ENCODE measurements around the gene BEGAIN.

BEGAIN gene

DNA sequence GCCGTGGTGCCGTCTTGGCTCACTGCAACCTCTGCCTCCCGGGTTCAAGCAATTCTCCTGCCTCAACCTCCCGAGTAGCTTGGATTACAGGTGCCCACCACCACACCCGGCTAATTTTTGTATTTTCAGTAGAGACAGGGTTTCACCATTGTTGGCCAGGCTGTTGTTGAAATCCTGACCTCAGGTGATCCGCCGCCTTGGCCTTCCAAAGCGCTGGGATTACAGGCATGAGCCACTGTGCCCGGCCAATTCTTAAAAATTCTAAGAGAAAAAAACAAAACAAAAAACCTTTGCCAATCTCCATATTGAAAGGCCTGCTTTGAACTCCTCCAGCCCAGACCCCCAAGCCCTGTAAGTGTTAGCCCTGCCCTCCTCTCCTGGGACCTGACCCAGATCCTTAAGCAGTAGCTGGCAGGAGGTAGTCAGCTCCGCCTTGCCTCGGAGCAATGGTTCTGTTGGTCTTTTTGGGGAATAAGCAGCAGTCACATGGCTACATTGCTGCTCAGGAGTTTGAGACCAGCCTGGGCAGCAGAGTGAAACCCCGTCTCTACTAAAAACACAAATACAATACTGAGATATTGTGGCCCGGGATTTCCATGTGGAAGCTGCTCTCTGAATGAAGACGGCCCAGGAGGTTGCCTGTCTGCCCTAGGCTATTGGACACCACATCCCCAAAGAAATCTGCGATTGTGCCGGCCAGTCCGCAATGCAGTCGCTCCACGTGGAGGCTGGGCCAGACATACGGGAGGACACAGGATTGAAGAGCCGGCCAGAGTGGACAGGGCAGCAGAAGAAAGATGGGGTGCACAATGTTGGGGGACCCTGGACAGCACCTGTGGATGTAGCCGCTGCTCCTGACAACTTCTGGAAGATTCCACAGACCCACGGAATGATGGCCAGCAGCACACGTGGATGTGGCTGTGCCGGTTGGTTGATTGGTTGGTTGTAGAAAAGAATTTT lies 28.8 kb upstream of the BEGAIN start:
- DNase-seq (ENCODE audit: low spot score), result no peak

DNA sequence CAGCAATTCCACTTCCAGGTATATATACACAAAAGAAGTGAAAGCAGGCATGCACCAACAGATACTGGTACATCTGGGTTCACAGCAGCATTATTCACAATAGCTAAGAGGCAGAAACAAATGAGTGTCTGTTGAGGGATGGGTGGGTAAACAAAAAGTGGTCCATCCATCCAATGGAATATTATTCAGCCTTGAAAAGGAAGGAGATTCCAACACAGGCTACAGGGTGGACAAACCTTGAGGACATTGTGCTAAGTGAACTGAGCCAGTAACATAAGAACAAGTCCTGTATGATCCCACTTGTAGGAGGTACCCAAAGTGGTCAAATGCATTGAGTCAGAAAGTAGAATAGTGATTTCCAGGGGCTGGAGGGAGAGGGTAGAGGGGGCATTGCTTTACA lies 27.6 kb upstream of the BEGAIN start:
- DNase-seq (ENCODE audit: low spot score), result no peak

DNA sequence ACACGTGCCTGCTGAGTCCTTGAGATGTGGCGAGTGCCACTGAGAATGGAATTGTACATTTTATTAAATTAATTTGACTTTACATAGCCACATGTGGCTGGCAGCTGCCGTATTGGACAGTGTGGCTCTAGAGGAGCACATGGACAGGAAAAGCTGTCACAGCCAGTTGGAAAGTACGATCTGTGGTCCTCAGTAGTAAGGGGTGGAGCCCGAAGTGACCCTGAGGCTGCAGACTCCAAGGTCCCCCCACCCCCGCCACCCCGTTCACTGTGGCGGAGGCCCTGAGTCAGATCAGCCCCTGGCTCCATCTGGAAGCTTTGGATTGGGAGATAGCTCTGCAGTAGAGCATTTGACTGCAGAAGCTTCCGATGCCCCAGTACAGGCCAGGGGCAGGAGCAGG lies 25.8 kb upstream of the BEGAIN start:
- DNase-seq (ENCODE audit: low spot score), result no peak

DNA sequence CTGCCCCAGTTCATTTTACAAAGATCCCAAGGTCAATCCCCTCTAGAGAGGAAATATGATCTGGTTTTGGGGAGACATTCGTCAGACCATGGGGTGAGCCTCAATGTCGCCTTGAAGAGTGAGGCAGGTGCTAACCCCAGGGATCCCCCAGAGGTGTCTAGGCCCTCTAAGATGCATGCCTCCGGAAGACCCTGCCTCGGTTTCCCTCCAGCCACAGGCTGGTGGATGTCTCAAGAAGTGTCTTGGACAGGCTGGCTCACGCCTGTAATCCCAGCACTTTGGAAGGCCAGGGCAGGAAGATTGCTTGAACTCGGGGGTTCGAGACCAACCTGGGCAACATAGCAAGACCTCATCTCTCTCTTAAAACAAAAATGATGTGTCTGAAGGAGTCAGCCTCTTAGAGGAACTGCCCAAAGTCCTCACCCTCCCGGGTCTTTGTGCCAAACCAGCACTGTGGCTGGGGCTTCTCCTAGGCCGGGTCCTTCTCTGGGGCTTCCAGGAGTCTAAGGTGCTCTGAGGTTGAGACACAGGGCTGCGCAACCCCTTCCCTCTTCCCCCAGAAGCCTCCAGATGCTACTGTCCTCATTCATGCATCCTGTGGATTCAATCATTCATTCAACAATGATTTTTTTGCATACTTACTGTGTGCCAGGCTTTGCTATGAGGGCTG lies 24.7 kb upstream of the BEGAIN start:
- no peak for DNase-seq (ENCODE audit: low spot score)

DNA sequence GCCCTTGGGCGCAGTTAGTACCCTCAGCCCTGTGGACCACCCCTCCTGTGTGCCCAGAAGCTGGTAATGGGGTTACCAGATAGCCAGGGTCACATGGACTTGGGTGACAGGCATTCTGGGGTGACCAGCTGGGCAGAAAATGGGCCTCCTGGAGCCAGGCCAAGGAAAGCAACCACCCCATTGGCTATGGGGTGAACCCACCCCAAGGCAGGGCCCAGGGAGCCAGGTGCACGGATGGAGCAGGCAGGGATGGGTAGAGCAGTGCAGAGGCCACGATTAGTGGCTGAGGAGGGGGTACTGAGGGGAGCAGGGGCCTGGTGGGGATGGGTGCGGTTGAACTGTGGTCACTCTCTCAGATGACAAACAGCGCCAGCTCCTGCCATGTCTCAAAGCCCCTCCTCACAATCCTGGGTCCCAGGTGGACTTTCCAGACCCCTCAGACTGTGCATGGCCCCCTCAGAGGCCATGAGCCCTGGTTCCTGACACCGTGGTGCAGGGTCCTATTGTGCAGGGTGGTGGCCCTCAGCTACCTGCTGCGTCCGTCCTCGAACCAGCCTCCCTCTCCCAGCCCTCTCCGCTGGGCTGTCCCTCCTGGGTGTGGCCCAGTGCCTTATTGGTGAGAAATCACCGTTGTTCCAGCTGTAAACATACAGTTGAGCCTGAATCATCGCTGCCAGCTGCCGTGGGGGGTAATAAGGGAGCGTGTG lies 23.4 kb upstream of the BEGAIN start:
- DNase-seq (ENCODE audit: low spot score), result peak; percentile 59

DNA sequence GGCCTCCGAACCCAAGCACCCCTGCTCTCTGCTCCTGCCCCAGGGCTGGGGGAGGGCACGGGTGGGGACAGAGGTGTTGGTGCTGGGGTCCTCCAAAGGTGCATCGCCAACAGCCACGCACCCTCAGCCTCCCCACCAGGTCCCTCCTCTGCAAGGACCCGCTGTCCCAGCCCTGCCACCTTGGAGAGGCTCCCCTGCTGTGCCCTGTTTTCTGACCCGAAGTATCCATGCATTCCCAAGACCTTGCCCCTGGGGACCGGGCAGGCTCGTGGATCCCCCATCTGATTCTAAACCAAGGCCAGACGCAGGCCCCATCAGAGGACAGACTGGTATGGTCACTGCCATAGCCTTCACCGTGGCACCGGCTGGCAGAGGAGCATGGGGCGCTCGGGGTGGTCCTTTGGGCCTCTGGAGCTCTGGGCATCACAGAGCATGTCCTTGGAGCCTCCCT lies 22.7 kb upstream of the BEGAIN start:
- no peak for DNase-seq (ENCODE audit: low spot score)

DNA sequence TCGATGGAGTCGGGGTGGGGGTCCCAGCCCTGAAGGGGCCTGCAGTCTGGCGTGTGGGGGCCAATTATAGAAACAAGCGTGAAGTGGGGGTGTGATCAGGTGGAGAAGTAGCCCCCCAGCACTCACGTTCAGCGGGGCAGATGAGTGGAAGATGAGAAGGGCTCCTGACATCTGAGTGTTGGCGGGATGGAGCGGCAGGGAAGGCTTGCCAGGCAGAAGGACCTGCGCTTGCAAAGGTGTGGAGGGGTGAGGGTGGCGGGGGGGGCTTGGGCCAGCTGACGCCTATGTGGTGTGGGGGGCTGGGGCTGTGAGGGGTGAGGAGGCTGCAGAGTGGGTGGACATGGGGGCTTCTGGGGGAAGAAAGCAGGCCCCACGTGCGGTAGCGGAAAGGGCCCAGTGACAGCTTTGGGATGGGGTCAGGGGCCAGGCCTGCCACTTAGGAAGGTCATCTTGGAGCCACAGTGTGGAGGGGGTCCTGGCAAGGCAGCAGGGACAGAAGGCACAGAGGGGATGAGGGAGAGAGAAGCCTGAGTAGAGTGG lies 22.2 kb upstream of the BEGAIN start:
- no peak for DNase-seq (ENCODE audit: low spot score)

DNA sequence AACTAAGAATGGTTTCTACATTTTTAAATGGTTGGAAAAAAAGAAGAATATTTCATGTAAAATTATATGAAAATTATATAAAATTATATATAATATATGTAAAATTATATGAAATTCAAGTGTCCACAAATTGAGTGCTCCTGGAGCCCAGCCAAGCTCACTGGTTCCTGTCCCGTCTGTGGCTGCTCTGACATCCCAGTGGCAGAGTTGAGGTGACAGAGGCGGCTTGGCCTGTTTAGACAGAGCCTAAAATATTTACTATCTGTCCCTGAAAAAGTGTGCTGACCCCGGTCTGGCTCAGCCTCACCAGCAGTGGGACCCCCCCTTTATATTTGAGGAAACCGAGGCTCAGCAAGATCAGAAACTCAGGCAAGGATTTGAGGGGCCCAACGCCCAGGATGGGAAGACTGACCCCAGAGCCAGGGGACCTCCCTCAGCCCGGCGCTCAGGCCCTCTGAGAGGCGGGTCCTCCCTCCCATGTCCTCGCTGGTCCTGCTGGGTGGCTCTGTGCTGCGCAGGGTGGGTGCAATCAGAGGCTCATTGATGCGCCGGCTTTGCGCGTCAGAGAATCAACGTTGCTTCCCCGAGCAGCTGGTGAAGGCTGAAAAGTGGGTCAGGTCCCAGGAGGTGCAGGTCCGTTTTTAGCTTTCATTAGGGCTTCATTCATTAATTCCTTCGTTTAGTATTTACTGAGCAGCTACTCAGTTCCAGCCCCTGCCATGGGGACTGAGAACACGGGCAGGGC lies 21.5 kb upstream of the BEGAIN start:
- no peak for DNase-seq (ENCODE audit: low spot score)

DNA sequence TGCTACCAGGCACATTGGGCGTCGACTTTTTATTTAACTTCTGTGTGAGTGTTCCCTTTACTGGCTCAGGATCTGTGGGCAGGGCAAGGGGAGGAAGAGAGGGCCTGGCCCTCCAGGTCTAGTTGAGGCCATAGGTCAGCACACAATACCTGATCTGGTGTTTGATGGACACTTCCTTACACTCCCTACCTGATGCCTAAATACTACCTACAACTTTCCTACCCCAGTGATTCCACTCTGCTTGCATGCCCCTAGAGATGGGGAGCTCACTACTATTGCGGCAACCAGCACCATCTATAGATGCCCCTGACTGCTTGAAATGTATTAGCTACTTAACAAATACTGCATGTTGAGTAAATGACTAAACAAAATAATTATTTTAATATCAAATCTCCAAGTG lies 20.8 kb upstream of the BEGAIN start:
- DNase-seq (ENCODE audit: low spot score), result no peak

DNA sequence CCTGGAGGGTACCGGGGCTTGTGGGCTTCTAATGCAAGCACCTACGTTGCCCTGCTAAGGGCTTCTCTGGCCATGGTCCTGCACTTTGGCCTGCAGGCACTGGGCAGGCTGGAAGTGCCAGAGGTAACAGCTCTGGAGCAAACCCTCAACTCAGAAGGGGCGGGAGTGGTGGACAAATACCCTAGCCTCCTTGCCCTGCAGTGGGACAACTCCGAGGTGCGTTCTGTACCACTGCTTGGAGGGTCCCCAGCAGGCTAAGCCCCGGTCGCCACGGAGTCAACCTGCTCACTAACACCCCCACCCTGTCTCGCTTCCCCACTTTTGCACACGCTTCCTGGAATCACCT lies 20.4 kb upstream of the BEGAIN start:
- no peak for DNase-seq (ENCODE audit: low spot score)

DNA sequence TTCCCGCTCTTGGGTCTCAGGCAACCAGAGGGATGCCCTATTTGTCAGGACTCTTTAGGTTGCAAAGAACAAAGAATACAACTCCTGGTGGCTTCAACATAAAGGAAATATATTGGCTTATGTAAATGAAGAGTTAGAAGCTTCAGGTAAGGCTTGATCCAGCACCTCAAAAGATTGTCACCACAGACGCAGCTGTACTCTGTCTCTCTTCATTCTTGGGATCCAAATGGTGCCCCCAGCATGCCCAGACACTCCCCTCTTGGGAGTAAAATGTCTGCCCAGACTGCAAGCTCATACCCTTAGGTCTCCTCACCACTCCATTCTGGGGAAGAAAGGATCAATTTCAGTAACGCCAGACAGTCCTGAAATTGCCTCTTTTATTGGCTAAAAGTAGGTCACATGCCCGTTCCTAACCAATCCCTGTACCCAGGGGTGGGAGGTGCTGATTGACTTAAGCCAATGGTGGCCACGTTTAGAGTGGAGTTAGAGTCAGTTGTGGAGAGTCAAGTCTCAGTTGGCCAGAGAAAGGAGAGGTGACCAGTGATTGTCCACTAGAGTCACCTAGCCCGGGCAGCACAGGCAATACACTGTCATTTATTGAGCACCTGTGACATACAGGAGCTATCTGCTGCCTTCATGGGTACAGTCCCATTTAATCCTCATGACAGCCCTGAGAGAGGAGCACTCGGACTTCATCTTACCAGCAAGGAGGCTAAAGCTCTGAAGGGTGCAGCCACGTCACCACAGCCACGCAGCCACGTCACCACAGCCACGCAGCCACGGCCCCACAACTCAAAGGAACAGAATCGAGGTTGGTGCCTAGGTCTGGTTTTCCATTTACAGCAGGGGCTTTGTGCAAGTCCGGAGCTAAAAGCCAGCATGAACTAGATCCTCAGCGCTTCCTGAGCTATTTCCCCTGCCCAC lies 19.7 kb upstream of the BEGAIN start:
- DNase-seq (ENCODE audit: low spot score), result no peak

DNA sequence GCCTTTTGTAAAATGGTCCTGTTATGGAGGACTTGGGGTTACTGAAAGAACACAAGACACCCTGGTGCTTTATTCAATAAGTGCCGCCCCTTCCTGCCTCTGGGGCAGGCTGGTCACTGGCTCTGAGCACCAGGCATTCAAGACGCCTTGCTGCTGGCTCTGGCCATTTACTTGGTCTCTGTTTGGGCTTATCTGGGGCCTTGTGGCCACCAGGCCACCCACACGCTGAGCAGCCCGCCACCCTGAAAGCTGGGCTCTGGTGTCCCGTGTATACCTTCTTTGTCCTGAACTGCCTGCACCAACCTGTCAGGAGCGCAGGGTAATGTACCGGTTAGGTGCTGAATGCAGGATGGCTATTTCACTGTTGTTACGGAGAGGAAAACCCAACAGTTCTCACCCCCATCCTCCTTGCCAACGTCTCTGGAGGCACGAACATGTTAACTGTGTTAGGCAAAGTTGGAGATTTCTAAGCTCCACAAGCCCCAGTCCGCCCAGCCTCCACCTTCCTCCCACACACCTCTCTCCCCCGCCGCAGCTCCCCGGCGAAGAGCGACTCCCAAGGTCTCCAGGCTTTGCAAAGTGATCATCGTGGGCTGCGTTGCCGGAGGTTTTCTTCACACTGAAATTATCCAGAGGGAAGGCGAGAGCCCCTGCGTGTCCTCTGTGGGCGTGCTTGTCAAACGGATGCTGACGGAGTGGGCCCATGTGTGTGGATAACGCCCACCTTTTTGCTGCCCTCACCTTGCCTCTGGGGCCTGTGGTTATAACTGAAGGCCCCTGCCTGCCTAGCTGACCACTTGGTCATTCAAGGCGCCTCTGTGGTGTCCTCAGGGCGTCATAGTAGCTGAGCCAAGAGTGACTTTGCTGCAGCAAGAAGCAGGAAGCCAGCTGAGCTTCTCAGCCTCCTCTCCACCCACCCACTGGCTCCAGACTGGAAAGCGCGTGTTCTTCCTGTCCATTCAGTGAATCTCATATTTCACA lies 18.8 kb upstream of the BEGAIN start:
- no peak for DNase-seq (ENCODE audit: low spot score)

DNA sequence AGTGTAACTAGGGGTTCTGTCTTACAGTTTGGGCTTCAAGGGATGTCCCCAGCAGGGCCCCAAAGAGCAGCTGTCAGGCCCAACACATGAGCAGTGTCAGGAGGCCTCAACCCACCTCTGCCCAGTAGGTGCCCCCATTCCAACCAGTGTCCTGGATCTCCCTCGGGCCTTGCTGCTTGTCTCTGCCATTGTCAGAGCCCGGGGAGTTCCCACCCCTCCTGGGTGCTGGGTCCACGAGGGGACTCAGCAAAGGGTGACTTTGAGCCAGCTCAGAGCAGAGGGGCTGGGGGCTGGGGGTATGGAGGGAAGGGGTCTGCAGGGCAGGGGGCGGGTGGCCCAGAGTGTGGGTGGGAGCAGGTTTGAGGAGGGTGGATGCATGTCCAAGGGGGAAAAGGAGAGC lies 18.0 kb upstream of the BEGAIN start:
- DNase-seq (ENCODE audit: low spot score), result no peak

DNA sequence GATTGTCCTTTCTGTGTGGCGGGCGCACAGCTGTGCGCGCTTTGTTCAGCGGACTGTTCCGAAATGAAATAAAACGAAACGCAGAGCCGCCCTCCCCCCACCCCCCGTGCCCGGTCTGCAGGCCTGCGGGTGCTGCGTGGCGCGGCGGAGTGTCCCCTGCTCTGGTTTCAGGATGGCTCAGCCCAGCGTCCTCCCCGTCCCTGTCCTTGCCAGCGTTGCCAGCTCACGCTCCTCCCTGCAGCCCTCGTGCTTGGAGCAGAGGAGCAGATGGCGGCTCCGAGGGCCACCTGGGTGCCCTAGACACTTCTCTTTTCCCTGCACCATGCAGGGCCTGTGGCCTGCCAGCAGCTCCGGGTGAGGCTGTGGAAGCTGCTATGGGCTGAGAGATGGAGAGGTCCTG lies 17.5 kb upstream of the BEGAIN start:
- DNase-seq (ENCODE audit: low spot score), result no peak

DNA sequence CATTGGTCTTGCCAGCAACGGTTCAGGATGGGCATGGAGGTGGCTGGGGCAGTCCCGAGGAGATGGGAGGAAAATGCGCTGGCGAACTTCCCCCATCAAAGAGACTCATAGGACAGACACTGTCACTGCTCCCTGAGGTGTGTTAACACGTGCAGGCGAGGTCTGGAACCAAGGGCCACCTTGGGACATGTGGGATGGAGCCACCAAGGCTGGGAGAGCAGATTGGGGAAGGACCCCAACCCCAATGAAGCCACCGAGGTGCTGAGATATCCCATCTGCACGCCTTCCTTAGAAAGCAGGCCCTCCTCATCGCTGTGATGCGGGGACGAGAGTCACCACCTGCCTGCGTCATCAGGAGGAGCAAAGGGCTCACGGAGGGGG lies 16.9 kb upstream of the BEGAIN start:
- DNase-seq (ENCODE audit: low spot score), result no peak

DNA sequence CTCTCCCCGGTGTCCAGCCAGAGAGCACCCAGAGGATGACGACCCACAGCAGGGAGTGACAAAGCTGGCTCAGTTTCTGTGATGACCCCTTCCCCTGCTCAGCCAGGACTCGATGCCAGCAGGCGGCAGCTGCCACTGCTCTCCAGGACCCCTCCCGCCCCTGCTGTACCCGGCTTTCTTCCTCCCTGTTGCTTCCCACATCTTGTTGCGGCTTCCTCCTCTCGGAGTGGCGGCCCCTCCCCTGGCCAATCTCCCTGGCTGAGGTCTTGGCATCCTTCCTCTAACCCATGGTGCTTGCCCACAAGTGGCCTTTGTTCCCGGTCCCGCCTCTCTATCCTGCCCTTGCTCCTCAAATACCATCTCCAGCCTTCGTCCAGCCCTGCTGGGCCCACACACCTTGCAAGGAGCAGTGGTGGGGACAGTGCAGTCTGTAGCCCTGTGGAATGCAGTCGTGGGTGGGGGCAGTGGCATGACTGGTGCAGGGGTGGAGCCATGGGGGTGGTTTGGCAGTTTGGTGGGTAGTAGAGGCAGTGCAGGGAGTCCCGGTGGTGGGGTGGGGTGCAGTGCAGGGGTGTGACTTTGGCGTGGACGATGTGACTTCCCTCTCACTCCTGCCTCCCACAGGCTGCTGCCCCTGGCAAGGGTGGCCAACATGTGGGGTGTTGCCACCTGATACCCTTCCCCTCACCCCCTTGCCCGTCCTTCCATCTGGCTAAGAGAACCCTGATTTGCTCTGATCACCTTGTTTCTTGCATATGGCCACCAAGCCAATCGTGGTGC lies 16.3 kb upstream of the BEGAIN start:
- no peak for DNase-seq (ENCODE audit: low spot score)

DNA sequence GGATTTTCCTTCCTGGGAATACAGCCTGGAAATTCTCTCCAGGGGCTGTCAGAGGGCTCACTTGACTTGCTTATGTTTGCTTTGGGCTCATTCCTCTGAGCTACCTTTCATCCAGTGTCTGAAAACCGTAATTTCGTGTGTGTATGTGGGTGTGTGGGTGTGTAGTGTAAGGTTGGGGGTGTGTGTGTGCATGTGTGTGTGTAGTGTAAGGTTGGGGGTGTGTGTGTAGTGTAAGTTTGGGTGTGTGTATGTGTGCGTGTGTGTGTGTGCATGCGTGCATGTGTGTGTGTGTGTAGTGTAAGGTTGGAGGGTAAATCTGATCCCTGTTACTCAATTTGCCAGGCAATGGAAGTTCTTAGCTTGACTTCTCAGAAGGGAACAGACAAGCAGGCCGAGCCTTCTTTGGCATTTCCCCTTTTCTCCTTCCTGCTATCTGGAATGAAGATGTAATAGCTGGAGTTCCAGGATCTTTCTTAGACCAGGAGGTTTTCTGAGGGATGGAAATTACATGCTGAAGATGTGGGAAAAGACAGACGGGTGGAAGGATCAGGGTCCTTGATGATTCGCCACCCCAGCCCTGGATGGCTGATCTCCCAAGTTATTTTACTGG lies 15.5 kb upstream of the BEGAIN start:
- DNase-seq (ENCODE audit: low spot score), result no peak

DNA sequence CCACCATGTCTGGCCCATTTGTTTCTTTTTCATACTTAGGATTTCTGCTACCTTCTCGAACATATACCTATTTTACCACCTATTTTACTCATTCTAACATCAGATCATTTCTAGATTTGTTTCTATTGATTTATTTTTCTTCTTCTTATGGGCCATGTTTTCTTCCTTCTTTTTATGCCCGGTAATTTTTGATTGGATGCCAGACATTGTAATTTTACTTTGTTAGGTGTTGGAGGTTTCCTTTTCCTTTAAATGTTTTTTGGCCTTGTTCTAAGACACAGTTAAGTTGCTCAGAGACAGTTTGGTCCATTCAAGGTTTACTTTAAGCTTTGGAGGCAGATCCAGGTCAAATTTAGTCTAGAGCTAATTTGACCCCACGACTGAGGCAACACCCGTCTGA lies 14.7 kb upstream of the BEGAIN start:
- DNase-seq (ENCODE audit: low spot score), result no peak

All from AG20443 (cell line).